GM12872 (cell line): Measurements from ENCODE around the gene STK24.

Experiments
- CTCF ChIP-seq: IDR thresholded peaks from 3 replicates; pipeline ENCODE4 v1.5.1; 2011; ENCODE audit warnings: low read depth, mild to moderate bottlenecking, low read length, moderate library complexity; ENCODE audit not compliant: insufficient read depth

The STK24 gene

GRCh38 chr13:98508685-98509084 lies 68.2 kb downstream of the STK24 start:
- TF ChIP-seq CTCF, result no peak

- no peak for TF ChIP-seq CTCF
Measured at GRCh38 chr13:98508280-98508679, 68.6 kb downstream of the STK24 start.

- TF ChIP-seq CTCF, result no peak
Measured at GRCh38 chr13:98507282-98507797, 69.6 kb downstream of the STK24 start.

- no peak for TF ChIP-seq CTCF
Measured at GRCh38 chr13:98506728-98507230, 70.1 kb downstream of the STK24 start.

- TF ChIP-seq CTCF, result no peak
Measured at GRCh38 chr13:98506322-98506721, 70.6 kb downstream of the STK24 start.

- no peak for TF ChIP-seq CTCF
Measured at GRCh38 chr13:98505217-98505616, 71.7 kb downstream of the STK24 start.

- no peak for TF ChIP-seq CTCF
Measured at GRCh38 chr13:98504371-98504963, 72.4 kb downstream of the STK24 start.
